B cell (primary cell): ENCODE results near the gene NEK8. TPM values are rescaled to one million over a fixed set of nuclear protein-coding genes. Genes with fewer than 3 reads are reported as not detected.

ENCODE experiments used
- ATAC-seq: fragments of 200-7000 bp; cut with Tn5 transposase; one replicate; pipeline ENCODE4 v1.10.0; 2021; ENCODE audit warnings: low read depth, mild to moderate bottlenecking, moderate number of reproducible peaks, moderate library complexity
- CTCF ChIA-PET: fragments of 350-600 bp; sonication (Branson Sonifier 250); formaldehyde crosslinking; loops from one replicate; lab custom pipeline; 2021; ENCODE audit warnings: antibody characterized with exemption, inconsistent platforms; lab: Charles Lee
- POLR2A ChIA-PET: fragments of 350-600 bp; sonication (Branson Sonifier 250); formaldehyde crosslinking; loops from one replicate; lab custom pipeline; 2021; ENCODE audit warnings: antibody characterized with exemption; lab: Charles Lee
- DNase-seq: peaks from one replicate; pipeline ENCODE4 v3.0.0; 2013
- H2AFZ ChIP-seq: 2 replicates; pipeline ENCODE4 v1.6.1; 2012; ENCODE audit warnings: mild to moderate bottlenecking, low read depth, low read length; ENCODE audit not compliant: insufficient read depth, poor library complexity, severe bottlenecking
- H3K27ac ChIP-seq, 2 donors: 1 replicate in 1 of 2; 2 replicates in 1 of 2; pipeline ENCODE4 v1.5.1; 2012 to 2013; ENCODE audit warnings: low read length in 2 of 2, mild to moderate bottlenecking in 2 of 2, moderate library complexity in 1 of 2
- H3K27me3 ChIP-seq, 4 experiments: fragments of 200-600 bp in 1 of 4; sonication (generic) in 1 of 4; replicated peaks in 1 of 4; 1 replicate in 2 of 4; 2 replicates in 2 of 4; pipeline versions ENCODE4 v1.6.1 to v1.7.0; 2013 to 2016; ENCODE audit warnings: low read length in 3 of 4, mild to moderate bottlenecking in 2 of 4, mixed read lengths in 1 of 4, moderate library complexity in 1 of 4; ENCODE audit not compliant: insufficient read depth in 4 of 4, control insufficient read depth in 3 of 4; ENCODE audit errors: control extremely low read depth in 1 of 4
- H3K36me3 ChIP-seq, 2 experiments: replicated peaks in 1 of 2; 1 replicate in 1 of 2; 2 replicates in 1 of 2; pipeline versions ENCODE4 v1.6.1 to v1.7.1; 2013; ENCODE audit warnings: low read length in 1 of 2; ENCODE audit not compliant: insufficient read depth in 2 of 2, control insufficient read depth in 1 of 2; ENCODE audit errors: control extremely low read depth in 1 of 2, extremely low read depth in 1 of 2
- H3K4me1 ChIP-seq, 2 donors: fragments of 200-600 bp in 1 of 2; sonication (generic) in 1 of 2; 1 replicate in 1 of 2; 2 replicates in 1 of 2; pipeline versions ENCODE4 v1.5.1 to v1.6.1; 2013 to 2017; ENCODE audit warnings: low read length in 2 of 2; ENCODE audit not compliant: control insufficient read depth in 2 of 2, insufficient read depth in 2 of 2
- H3K4me2 ChIP-seq: replicated peaks from 2 replicates; pipeline ENCODE3; 2012; ENCODE audit warnings: mild to moderate bottlenecking, low read depth, low read length; ENCODE audit not compliant: poor library complexity, severe bottlenecking
- H3K4me3 ChIP-seq, 5 experiments: fragments of 200-600 bp in 1 of 5; sonication (generic) in 1 of 5; 1 replicate in 3 of 5; 2 replicates in 2 of 5; pipeline versions ENCODE4 v1.5.1 to v1.7.0; 2011 to 2016; ENCODE audit warnings: low read length in 4 of 5, mild to moderate bottlenecking in 4 of 5, low read depth in 2 of 5, control low read depth in 1 of 5, moderate library complexity in 1 of 5; ENCODE audit not compliant: insufficient read depth in 1 of 5; ENCODE audit errors: control extremely low read depth in 1 of 5, extremely low read depth in 1 of 5
- H3K79me2 ChIP-seq: fragments of 200-600 bp; sonication (generic); one replicate; pipeline ENCODE4 v1.6.0; 2016; ENCODE audit warnings: low read length; ENCODE audit not compliant: control insufficient read depth, insufficient read depth
- H3K9ac ChIP-seq: fragments of 200-600 bp; sonication (generic); 2 replicates; pipeline ENCODE4 v1.6.1; 2017; ENCODE audit warnings: mild to moderate bottlenecking, low read length, moderate library complexity
- H3K9me3 ChIP-seq, 3 donors: one replicate each; pipeline versions ENCODE4 v1.6.1 to v1.7.1; 2013; ENCODE audit warnings: low read length in 2 of 3; ENCODE audit not compliant: control insufficient read depth in 2 of 3, insufficient read depth in 1 of 3; ENCODE audit errors: control extremely low read depth in 1 of 3
- H4K20me1 ChIP-seq: 2 replicates; pipeline ENCODE4 v1.6.0; 2012; ENCODE audit warnings: mild to moderate bottlenecking, low read length; ENCODE audit not compliant: insufficient read depth, control insufficient read depth, poor library complexity, severe bottlenecking
- H3K27ac Mint-ChIP-seq: one replicate; pipeline ENCODE4 v1.8.0; 2021; ENCODE audit warnings: mixed read lengths
- H3K27me3 Mint-ChIP-seq: one replicate; pipeline ENCODE4 v1.8.0; 2021; ENCODE audit warnings: mixed read lengths
- H3K4me1 Mint-ChIP-seq: one replicate; pipeline ENCODE4 v1.8.0; 2021; ENCODE audit warnings: mixed read lengths
- H3K4me3 Mint-ChIP-seq: one replicate; pipeline ENCODE4 v1.8.0; 2021; ENCODE audit warnings: mixed read lengths
- H3K9me3 Mint-ChIP-seq: one replicate; pipeline ENCODE4 v1.8.0; 2022; ENCODE audit warnings: mixed read lengths; ENCODE audit not compliant: insufficient read depth
- CTCF ChIP-seq: fragments of 200-600 bp; IDR thresholded peaks from one replicate; pipeline ENCODE4 v1.8.0; 2022; ENCODE audit warnings: antibody characterized with exemption, mild to moderate bottlenecking
- EZH2 ChIP-seq: IDR thresholded peaks from 2 replicates; pipeline ENCODE4 v1.6.1; 2012; ENCODE audit warnings: borderline replicate concordance, low read depth, mild to moderate bottlenecking, moderate library complexity, low read length; ENCODE audit not compliant: insufficient read depth, poor library complexity, severe bottlenecking
- WGBS: methylation state at CpG from one replicate; pipeline ENCODE4 v1.1.5; 2013; ENCODE audit warnings: missing lambda C conversion rate; ENCODE audit not compliant: insufficient coverage; 5-methylcytosine and 5-hydroxymethylcytosine counted together
- intact Hi-C: fragments of 100-400 bp; cut with micrococcal nuclease; formaldehyde crosslinking; loops from one replicate; pipeline ENCODE4 v1.10.0; 2022
- polyA plus RNA-seq: library from polyadenylated mRNA; depleted of rRNA; stranded (reverse); fragments of >200 nt; gene quantifications from 2 replicates; pipeline ENCODE4 v1.2.3, GENCODE V29; 2012
- total RNA-seq, 2 donors: library from RNA; stranded (reverse); fragments of 120-200 nt in 1 of 2; gene quantifications; 1 replicate in 1 of 2; 2 replicates in 1 of 2; pipeline versions ENCODE4 v1.2.3 to v1.2.4, GENCODE V29; 2013 to 2022

NEK8 gene
- total and polyA plus RNA-seq, 2 donors (not counting 1 experiment from before 2014, with no cell fraction given): 58.0 to 305 TPM

- Mint-ChIP-seq H3K27ac (no peak overlapping the region), H3K27me3 (no peaks in the 10 kb centered on the region), H3K4me3 (no peak overlapping the region), H3K9me3 (no peaks in the 10 kb centered on the region), H3K4me1 (peaks cover 4% of the 10 kb centered on the region)
- H3K4me3 ChIP-seq: no peak overlapping the region
- intact Hi-C loops: no loop called here
- H3K79me2 ChIP-seq: peaks cover 36% of the 10 kb centered on the region
- no peaks in the 10 kb centered on the region for H3K9me3 ChIP-seq
- peaks cover 0 to 3% of the 10 kb centered on the region in 2 donors for H3K4me1 ChIP-seq
- TF ChIP-seq CTCF (no peak), EZH2 (no peak)
- ChIA-PET POLR2A (no interaction called here), CTCF (interaction anchor here (0.7 to 1.5 kb wide), 4 partner anchors 8 to 170 kb away, joined by 3 to 7 read pairs (median 3); partner anchors contain the start of gene TLCD1)
- peaks cover 28% of the 10 kb centered on the region for H4K20me1 ChIP-seq
- H3K27me3 ChIP-seq: no peaks in the 10 kb centered on the region
- H3K27ac ChIP-seq: no peak overlapping the region
- WGBS: 95% methylated on average over 2 of the region's 5 CpGs
- peak; percentile 29 for DNase-seq
- H3K9ac ChIP-seq: no peak overlapping the region
- H3K36me3 ChIP-seq: peaks cover 4 to 44% of the 10 kb centered on the region in 2 experiments
- ATAC-seq: no peak
- no peak overlapping the region for H2AFZ ChIP-seq
- no peak overlapping the region for H3K4me2 ChIP-seq
These were observed 27.6 kb downstream of the NEK8 start for GRCh38 chr17:28756049-28756804.

- Mint-ChIP-seq H3K9me3 (no peaks in the 10 kb centered on the region), H3K27me3 (no peaks in the 10 kb centered on the region), H3K4me3 (no peak overlapping the region), H3K4me1 (peaks cover 9% of the 10 kb centered on the region), H3K27ac (no peak overlapping the region)
- peaks cover 28% of the 10 kb centered on the region for H4K20me1 ChIP-seq
- peaks cover 7 to 34% of the 10 kb centered on the region in 2 experiments for H3K36me3 ChIP-seq
- H3K9ac ChIP-seq: no peak overlapping the region
- no peak overlapping the region for H3K4me2 ChIP-seq
- POLR2A ChIA-PET: no interaction called here
- CTCF ChIA-PET: interaction anchor here (1.0 kb wide), 1 partner anchor 31 kb away, joined by 4 read pairs; no protein-coding TSS in a partner anchor
- H2AFZ ChIP-seq: no peak overlapping the region
- H3K27ac ChIP-seq: no peak overlapping the region
- DNase-seq (peak; percentile 31), ATAC-seq (no peak)
- no peaks in the 10 kb centered on the region for H3K9me3 ChIP-seq
- 97% methylated on average over 32 of the region's 32 CpGs for WGBS
- intact Hi-C loops: no loop called here
- H3K4me1 ChIP-seq: peaks cover 0 to 8% of the 10 kb centered on the region in 2 donors
- no peaks in the 10 kb centered on the region for H3K27me3 ChIP-seq
- TF ChIP-seq CTCF: no peak
- TF ChIP-seq EZH2: no peak
- H3K79me2 ChIP-seq: peaks cover 36% of the 10 kb centered on the region
- H3K4me3 ChIP-seq: no peak overlapping the region
These were observed 30.0 kb downstream of the NEK8 start for GRCh38 chr17:28758411-28759121.
